HepG2 (cell line): Measurements from ENCODE around the gene IFIT2. TPM values are rescaled to one million over a fixed set of nuclear protein-coding genes. Genes with fewer than 3 reads are reported as not detected.

Source experiments
- ATAC-seq: fragments of 200-7000 bp; cut with Tn5 transposase; 3 replicates; pipeline ENCODE4 v1.9.1; 2020; ENCODE audit warnings: mild to moderate bottlenecking, moderate library complexity
- BruUV-seq: library from RNA; stranded (reverse); fragments of 400-500 nt; replicated peaks from 2 replicates; lab custom pipeline; 2021; lab: Mats Ljungman, UMichigan
- CTCF ChIA-PET: fragments of 300-600 bp; formaldehyde crosslinking; extraction: SDS; loops from one replicate; lab custom pipeline; 2021; ENCODE audit warnings: low total read pairs, inconsistent platforms, low intra/inter-chr PET ratio; lab: Yijun Ruan, JAX
- POLR2A ChIA-PET: fragments of 350-600 bp; sonication (Branson Sonifier 250); formaldehyde crosslinking; loops from one replicate; lab custom pipeline; 2020; ENCODE audit warnings: antibody characterized with exemption, inconsistent platforms; lab: Yijun Ruan, JAX
- DNase-seq: peaks from one replicate; pipeline ENCODE4 v3.0.0-alpha.2; 2015; ENCODE audit warnings: low spot score
- FAIRE-seq: peaks from 3 replicates; lab custom pipeline; 2011; peaks lifted over from hg19 to GRCh38; lab: Jason Lieb, UNC
- H2AFZ ChIP-seq: one replicate; pipeline ENCODE4 v1.6.1; 2011; ENCODE audit warnings: low read length, inconsistent platforms
- H3K27ac ChIP-seq: fragments of 300-600 bp; 3 replicates; pipeline ENCODE4 v1.8.0; 2011; ENCODE audit warnings: mixed run types, mild to moderate bottlenecking, mixed read lengths, low read length, inconsistent platforms; ENCODE audit not compliant: insufficient read depth; ENCODE audit errors: extremely low read length
- H3K27me3 ChIP-seq, 2 experiments: fragments of 200-600 bp in 1 of 2; 2 replicates in 1 of 2; 3 replicates in 1 of 2; pipeline versions ENCODE4 v1.6.0 to v1.8.0; 2011; ENCODE audit warnings: low read length in 2 of 2, mild to moderate bottlenecking in 2 of 2, moderate library complexity in 2 of 2, inconsistent platforms in 1 of 2; ENCODE audit not compliant: insufficient read depth in 2 of 2, control insufficient read depth in 1 of 2
- H3K36me3 ChIP-seq, 2 experiments: fragments of 200-600 bp in 1 of 2; replicated peaks in 1 of 2; 2 replicates in 1 of 2; 3 replicates in 1 of 2; pipeline versions ENCODE4 v1.5.1 to v1.8.0; 2011; ENCODE audit warnings: low read length in 2 of 2, inconsistent platforms in 1 of 2; ENCODE audit not compliant: insufficient read depth in 2 of 2, control insufficient read depth in 1 of 2
- H3K4me1 ChIP-seq: 2 replicates; pipeline ENCODE4 v1.5.1; 2012; ENCODE audit warnings: low read length, inconsistent platforms; ENCODE audit not compliant: insufficient read depth
- H3K4me2 ChIP-seq: 2 replicates; pipeline ENCODE4 v1.6.0; 2011; ENCODE audit warnings: low read depth, low read length, inconsistent platforms
- H3K4me3 ChIP-seq, 3 experiments: fragments of 200-600 bp in 1 of 3; sonication (generic), shearing (Covaris generic) in 1 of 3; replicated peaks in 1 of 3; 2 replicates each; pipeline ENCODE4 v1.5.1; 2011 to 2016; ENCODE audit warnings: low read length in 3 of 3, inconsistent platforms in 2 of 3, low read depth in 2 of 3, mild to moderate bottlenecking in 2 of 3, control low read depth in 1 of 3, mixed read lengths in 1 of 3; ENCODE audit not compliant: insufficient read depth in 1 of 3
- H3K79me2 ChIP-seq: one replicate; pipeline ENCODE4 v1.6.1; 2011; ENCODE audit warnings: low read length, inconsistent platforms; ENCODE audit not compliant: insufficient read depth
- H3K9ac ChIP-seq: 2 replicates; pipeline ENCODE4 v1.6.0; 2011; ENCODE audit warnings: mild to moderate bottlenecking, low read depth, low read length, inconsistent platforms; ENCODE audit not compliant: insufficient read depth
- H3K9me3 ChIP-seq: 2 replicates; pipeline ENCODE4 v1.5.1; 2012; ENCODE audit warnings: mild to moderate bottlenecking, low read length
- H4K20me1 ChIP-seq: 2 replicates; pipeline ENCODE4 v1.6.0; 2011; ENCODE audit warnings: inconsistent platforms, mild to moderate bottlenecking, low read length, moderate library complexity; ENCODE audit not compliant: insufficient read depth
- ATAD3A ChIP-seq: sonication (generic); formaldehyde crosslinking; IDR thresholded peaks from 2 replicates; pipeline ENCODE4 v1.4.0; 2020; ENCODE audit warnings: missing genetic modification reagents
- CBX5 ChIP-seq: sonication (generic); formaldehyde crosslinking; IDR thresholded peaks from 2 replicates; pipeline ENCODE4 v1.4.0; 2020; ENCODE audit warnings: missing genetic modification reagents, borderline replicate concordance
- DPF2 ChIP-seq: sonication (generic); formaldehyde crosslinking; IDR thresholded peaks from 2 replicates; pipeline ENCODE4 v1.4.0; 2020; ENCODE audit warnings: mild to moderate bottlenecking, low read depth, missing genetic modification reagents, borderline replicate concordance
- NR1H2 ChIP-seq: sonication (generic); formaldehyde crosslinking; IDR thresholded peaks from 2 replicates; pipeline ENCODE4 v1.8.1; 2022; ENCODE audit warnings: low read depth, missing genetic modification reagents, borderline replicate concordance
- ZNF558 ChIP-seq: sonication (generic); formaldehyde crosslinking; IDR thresholded peaks from 2 replicates; pipeline ENCODE4 v1.9.0; 2022; ENCODE audit warnings: mild to moderate bottlenecking, missing genetic modification reagents, borderline replicate concordance
- ZNF570 ChIP-seq: sonication (generic); formaldehyde crosslinking; IDR thresholded peaks from 2 replicates; pipeline ENCODE4 v1.4.0; 2020; ENCODE audit warnings: mild to moderate bottlenecking, missing genetic modification reagents, borderline replicate concordance
- ZNF879 ChIP-seq: sonication (generic); formaldehyde crosslinking; IDR thresholded peaks from 2 replicates; pipeline ENCODE4 v1.8.1; 2023; ENCODE audit warnings: missing genetic modification reagents
- ZNF891 ChIP-seq: sonication (generic); formaldehyde crosslinking; IDR thresholded peaks from 2 replicates; pipeline ENCODE4 v1.5.0; 2020; ENCODE audit warnings: mild to moderate bottlenecking, missing genetic modification reagents
- WGBS: methylation state at CpG from one replicate; pipeline ENCODE4 v1.1.6; 2017; ENCODE audit warnings: low lambda C conversion rate; 5-methylcytosine and 5-hydroxymethylcytosine counted together
- in situ Hi-C: cut with HindIII; loops from 2 replicates; pipeline ENCODE4 v1.10.0; 2017; ENCODE audit warnings: low pct_unique_long_range_greater_than_20kb; ENCODE audit not compliant: extremely low pct_ligation_motif_present
- intact Hi-C: fragments of 100-400 bp; cut with micrococcal nuclease; formaldehyde crosslinking; loops from one replicate; pipeline ENCODE4 v1.10.0; 2022; ENCODE audit not compliant: unreplicated experiment
- polyA plus RNA-seq, 8 experiments: library from polyadenylated mRNA; depleted of rRNA in 3 of 8; stranded (reverse) in 7 of 8; unstranded in 1 of 8; fragments of >200 nt; fragmentation: Illumina TruSeq in 4 of 8; extraction: Trizol in 4 of 8; gene quantifications; 2 replicates each; pipeline versions ENCODE4 v1.2.1 to v1.2.3, GENCODE V29; 2011 to 2016; ENCODE audit warnings: low read depth in 4 of 8, missing spikeins in 1 of 8, mixed read lengths in 1 of 8; ENCODE audit not compliant: insufficient read depth in 1 of 8
- total RNA-seq, 5 experiments: library from RNA; depleted of rRNA; stranded (reverse); fragments of >200 nt; fragmentation: Illumina TruSeq; extraction: Trizol; gene quantifications; 2 replicates each; pipeline ENCODE4 v1.2.3, GENCODE V29; 2016; ENCODE audit warnings: low read depth in 1 of 5
- TF ChIP-seq, protein P1 (sequence below): sonication (generic); formaldehyde crosslinking; conservative IDR thresholded peaks from 2 replicates; pipeline ENCODE4 v1.8.0; 2022; ENCODE audit warnings: missing genetic modification reagents
- TF ChIP-seq, protein P2 (sequence below): sonication (generic); formaldehyde crosslinking; IDR thresholded peaks from 2 replicates; pipeline ENCODE4 v1.4.0; 2020; ENCODE audit warnings: mild to moderate bottlenecking, missing genetic modification reagents
- TF ChIP-seq, protein P3 (sequence below): IDR thresholded peaks from 2 replicates; pipeline ENCODE4 v1.6.1; 2016
- TF ChIP-seq, protein P4 (sequence below): sonication (generic); formaldehyde crosslinking; IDR thresholded peaks from 2 replicates; pipeline ENCODE4 v1.9.0; 2021; ENCODE audit warnings: missing genetic modification reagents, borderline replicate concordance
- TF ChIP-seq, protein P5 (sequence below): sonication (generic); formaldehyde crosslinking; IDR thresholded peaks from 2 replicates; pipeline ENCODE4 v1.4.0; 2020; ENCODE audit warnings: mild to moderate bottlenecking, missing genetic modification reagents

IFIT2 gene
- total and polyA plus RNA-seq, 2 of the 13 experiments (the other 11 are each of a cell fraction or from before 2014, with no cell fraction given) = 0.04 to 0.15 TPM

DNA sequence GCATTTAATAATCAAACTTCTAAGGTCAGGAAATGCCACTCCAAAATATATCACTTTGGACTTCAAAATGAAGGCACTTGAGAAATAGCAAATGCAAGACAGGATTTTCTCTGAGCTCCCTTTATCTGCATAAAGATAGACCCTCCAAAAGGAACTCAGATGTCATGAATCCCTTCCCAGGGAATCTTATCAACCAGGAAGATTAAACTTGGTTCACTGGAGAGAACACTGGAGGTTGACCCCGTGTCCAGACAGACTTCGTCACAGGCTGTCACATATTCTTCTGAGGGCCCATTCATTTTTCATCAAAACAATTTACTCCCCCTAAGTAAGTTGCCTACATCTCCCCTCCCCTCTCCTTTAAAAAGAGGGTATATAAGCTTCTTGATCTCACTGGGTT is 47.1 kb downstream of the IFIT2 start:
- Histone ChIP-seq H3K9ac (no peak overlapping the region), H3K9me3 (no peaks in the 10 kb centered on the region), H3K36me3 (no peaks in the 10 kb centered on the region), H2AFZ (no peak overlapping the region), H3K79me2 (no peaks in the 10 kb centered on the region), H3K27ac (no peak overlapping the region), H3K4me2 (no peak overlapping the region), H4K20me1 (no peaks in the 10 kb centered on the region), H3K27me3 (no peaks in the 10 kb centered on the region), H3K4me3 (no peak overlapping the region), H3K4me1 (peaks cover 78% of the 10 kb centered on the region)
- 65% methylated on average over 2 of the region's 2 CpGs for WGBS
- CTCF ChIA-PET = no interaction called here
- no peak for FAIRE-seq
- intact Hi-C loops (no loop called here), in situ Hi-C loops (no loop called here)
- ATAC-seq = no peak
- no TSS peak for BruUV-seq
- DNase-seq = no peak
- POLR2A ChIA-PET = no interaction called here
- TF ChIP-seq, protein P1, sequence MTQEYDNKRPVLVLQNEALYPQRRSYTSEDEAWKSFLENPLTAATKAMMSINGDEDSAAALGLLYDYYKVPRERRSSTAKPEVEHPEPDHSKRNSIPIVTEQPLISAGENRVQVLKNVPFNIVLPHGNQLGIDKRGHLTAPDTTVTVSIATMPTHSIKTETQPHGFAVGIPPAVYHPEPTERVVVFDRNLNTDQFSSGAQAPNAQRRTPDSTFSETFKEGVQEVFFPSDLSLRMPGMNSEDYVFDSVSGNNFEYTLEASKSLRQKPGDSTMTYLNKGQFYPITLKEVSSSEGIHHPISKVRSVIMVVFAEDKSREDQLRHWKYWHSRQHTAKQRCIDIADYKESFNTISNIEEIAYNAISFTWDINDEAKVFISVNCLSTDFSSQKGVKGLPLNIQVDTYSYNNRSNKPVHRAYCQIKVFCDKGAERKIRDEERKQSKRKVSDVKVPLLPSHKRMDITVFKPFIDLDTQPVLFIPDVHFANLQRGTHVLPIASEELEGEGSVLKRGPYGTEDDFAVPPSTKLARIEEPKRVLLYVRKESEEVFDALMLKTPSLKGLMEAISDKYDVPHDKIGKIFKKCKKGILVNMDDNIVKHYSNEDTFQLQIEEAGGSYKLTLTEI (CRISPR knock-in tag) = no peak
- TF ChIP-seq ATAD3A (CRISPR knock-in tag) (no peak), ZNF879 (no peak), ZNF891 (CRISPR knock-in tag) (no peak), ZNF558 (CRISPR knock-in tag) (no peak), ZNF570 (no peak), CBX5 (no peak), DPF2 (CRISPR knock-in tag) (no peak), NR1H2 (CRISPR knock-in tag) (no peak)
- TF ChIP-seq, protein P2, sequence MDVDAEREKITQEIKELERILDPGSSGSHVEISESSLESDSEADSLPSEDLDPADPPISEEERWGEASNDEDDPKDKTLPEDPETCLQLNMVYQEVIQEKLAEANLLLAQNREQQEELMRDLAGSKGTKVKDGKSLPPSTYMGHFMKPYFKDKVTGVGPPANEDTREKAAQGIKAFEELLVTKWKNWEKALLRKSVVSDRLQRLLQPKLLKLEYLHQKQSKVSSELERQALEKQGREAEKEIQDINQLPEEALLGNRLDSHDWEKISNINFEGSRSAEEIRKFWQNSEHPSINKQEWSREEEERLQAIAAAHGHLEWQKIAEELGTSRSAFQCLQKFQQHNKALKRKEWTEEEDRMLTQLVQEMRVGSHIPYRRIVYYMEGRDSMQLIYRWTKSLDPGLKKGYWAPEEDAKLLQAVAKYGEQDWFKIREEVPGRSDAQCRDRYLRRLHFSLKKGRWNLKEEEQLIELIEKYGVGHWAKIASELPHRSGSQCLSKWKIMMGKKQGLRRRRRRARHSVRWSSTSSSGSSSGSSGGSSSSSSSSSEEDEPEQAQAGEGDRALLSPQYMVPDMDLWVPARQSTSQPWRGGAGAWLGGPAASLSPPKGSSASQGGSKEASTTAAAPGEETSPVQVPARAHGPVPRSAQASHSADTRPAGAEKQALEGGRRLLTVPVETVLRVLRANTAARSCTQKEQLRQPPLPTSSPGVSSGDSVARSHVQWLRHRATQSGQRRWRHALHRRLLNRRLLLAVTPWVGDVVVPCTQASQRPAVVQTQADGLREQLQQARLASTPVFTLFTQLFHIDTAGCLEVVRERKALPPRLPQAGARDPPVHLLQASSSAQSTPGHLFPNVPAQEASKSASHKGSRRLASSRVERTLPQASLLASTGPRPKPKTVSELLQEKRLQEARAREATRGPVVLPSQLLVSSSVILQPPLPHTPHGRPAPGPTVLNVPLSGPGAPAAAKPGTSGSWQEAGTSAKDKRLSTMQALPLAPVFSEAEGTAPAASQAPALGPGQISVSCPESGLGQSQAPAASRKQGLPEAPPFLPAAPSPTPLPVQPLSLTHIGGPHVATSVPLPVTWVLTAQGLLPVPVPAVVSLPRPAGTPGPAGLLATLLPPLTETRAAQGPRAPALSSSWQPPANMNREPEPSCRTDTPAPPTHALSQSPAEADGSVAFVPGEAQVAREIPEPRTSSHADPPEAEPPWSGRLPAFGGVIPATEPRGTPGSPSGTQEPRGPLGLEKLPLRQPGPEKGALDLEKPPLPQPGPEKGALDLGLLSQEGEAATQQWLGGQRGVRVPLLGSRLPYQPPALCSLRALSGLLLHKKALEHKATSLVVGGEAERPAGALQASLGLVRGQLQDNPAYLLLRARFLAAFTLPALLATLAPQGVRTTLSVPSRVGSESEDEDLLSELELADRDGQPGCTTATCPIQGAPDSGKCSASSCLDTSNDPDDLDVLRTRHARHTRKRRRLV (CRISPR knock-in tag) = no peak
- TF ChIP-seq, protein P3, sequence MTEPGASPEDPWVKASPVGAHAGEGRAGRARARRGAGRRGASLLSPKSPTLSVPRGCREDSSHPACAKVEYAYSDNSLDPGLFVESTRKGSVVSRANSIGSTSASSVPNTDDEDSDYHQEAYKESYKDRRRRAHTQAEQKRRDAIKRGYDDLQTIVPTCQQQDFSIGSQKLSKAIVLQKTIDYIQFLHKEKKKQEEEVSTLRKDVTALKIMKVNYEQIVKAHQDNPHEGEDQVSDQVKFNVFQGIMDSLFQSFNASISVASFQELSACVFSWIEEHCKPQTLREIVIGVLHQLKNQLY (CRISPR knock-in tag) = no peak
- TF ChIP-seq, protein P4, sequence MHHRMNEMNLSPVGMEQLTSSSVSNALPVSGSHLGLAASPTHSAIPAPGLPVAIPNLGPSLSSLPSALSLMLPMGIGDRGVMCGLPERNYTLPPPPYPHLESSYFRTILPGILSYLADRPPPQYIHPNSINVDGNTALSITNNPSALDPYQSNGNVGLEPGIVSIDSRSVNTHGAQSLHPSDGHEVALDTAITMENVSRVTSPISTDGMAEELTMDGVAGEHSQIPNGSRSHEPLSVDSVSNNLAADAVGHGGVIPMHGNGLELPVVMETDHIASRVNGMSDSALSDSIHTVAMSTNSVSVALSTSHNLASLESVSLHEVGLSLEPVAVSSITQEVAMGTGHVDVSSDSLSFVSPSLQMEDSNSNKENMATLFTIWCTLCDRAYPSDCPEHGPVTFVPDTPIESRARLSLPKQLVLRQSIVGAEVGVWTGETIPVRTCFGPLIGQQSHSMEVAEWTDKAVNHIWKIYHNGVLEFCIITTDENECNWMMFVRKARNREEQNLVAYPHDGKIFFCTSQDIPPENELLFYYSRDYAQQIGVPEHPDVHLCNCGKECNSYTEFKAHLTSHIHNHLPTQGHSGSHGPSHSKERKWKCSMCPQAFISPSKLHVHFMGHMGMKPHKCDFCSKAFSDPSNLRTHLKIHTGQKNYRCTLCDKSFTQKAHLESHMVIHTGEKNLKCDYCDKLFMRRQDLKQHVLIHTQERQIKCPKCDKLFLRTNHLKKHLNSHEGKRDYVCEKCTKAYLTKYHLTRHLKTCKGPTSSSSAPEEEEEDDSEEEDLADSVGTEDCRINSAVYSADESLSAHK = no peak
- TF ChIP-seq, protein P5, sequence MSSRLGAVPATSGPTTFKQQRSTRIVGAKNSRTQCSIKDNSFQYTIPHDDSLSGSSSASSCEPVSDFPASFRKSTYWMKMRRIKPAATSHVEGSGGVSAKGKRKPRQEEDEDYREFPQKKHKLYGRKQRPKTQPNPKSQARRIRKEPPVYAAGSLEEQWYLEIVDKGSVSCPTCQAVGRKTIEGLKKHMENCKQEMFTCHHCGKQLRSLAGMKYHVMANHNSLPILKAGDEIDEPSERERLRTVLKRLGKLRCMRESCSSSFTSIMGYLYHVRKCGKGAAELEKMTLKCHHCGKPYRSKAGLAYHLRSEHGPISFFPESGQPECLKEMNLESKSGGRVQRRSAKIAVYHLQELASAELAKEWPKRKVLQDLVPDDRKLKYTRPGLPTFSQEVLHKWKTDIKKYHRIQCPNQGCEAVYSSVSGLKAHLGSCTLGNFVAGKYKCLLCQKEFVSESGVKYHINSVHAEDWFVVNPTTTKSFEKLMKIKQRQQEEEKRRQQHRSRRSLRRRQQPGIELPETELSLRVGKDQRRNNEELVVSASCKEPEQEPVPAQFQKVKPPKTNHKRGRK = no peak
